CD4-positive, CD25-positive, alpha-beta regulatory T cell (primary cell): Measurements from ENCODE around the gene CIITA. TPM values are rescaled to one million over a fixed set of nuclear protein-coding genes. Genes with fewer than 3 reads are reported as not detected.

ENCODE experiments used
- ATAC-seq, 2 donors: fragments of 150-1000 bp; cut with Tn5 transposase; one replicate each; pipeline ENCODE4 v1.10.0; 2021; ENCODE audit warnings: low read depth in 2 of 2, moderate number of reproducible peaks in 2 of 2, moderate library complexity in 1 of 2
- DNase-seq, 3 donors: peaks; one replicate each; pipeline versions ENCODE4 v3.0.0 to v3.0.0-alpha.2; 2012 to 2022; ENCODE audit warnings: mixed read lengths in 1 of 3
- H3K27ac ChIP-seq: one replicate; pipeline ENCODE4 v1.7.0; 2013; ENCODE audit warnings: mild to moderate bottlenecking, low read length; ENCODE audit not compliant: insufficient read depth, poor library complexity, severe bottlenecking
- H3K27me3 ChIP-seq: one replicate; pipeline ENCODE4 v1.7.0; 2013; ENCODE audit warnings: low read length; ENCODE audit not compliant: control insufficient read depth, insufficient read depth
- H3K36me3 ChIP-seq: one replicate; pipeline ENCODE4 v1.7.0; 2013; ENCODE audit warnings: mild to moderate bottlenecking, low read length, moderate library complexity; ENCODE audit not compliant: control insufficient read depth, insufficient read depth
- H3K4me1 ChIP-seq: 2 replicates; pipeline ENCODE4 v1.7.0; 2013; ENCODE audit warnings: mild to moderate bottlenecking, low read length; ENCODE audit not compliant: insufficient read depth, control insufficient read depth, poor library complexity, severe bottlenecking
- H3K4me3 ChIP-seq: one replicate; pipeline ENCODE4 v1.7.0; 2013; ENCODE audit warnings: low read depth, mild to moderate bottlenecking, low read length, moderate library complexity
- H3K9me3 ChIP-seq, 2 experiments: 1 replicate in 1 of 2; 2 replicates in 1 of 2; pipeline ENCODE4 v1.7.0; 2013; ENCODE audit warnings: low read length in 2 of 2, mild to moderate bottlenecking in 1 of 2, moderate library complexity in 1 of 2; ENCODE audit not compliant: control insufficient read depth in 2 of 2
- H3K27ac Mint-ChIP-seq, 3 donors: one replicate each; pipeline ENCODE4 v1.8.0; 2020 to 2022; ENCODE audit warnings: mild to moderate bottlenecking in 3 of 3, mixed read lengths in 3 of 3, moderate library complexity in 2 of 3
- H3K27me3 Mint-ChIP-seq: one replicate; pipeline ENCODE4 v1.8.0; 2022; ENCODE audit warnings: mild to moderate bottlenecking, mixed read lengths
- H3K36me3 Mint-ChIP-seq: one replicate; pipeline ENCODE4 v1.8.0; 2020; ENCODE audit warnings: mixed read lengths
- H3K4me1 Mint-ChIP-seq, 4 donors: one replicate each; pipeline ENCODE4 v1.8.0; 2020 to 2022; ENCODE audit warnings: mixed read lengths in 4 of 4, mild to moderate bottlenecking in 1 of 4
- H3K4me3 Mint-ChIP-seq, 4 donors: one replicate each; pipeline ENCODE4 v1.8.0; 2020 to 2022; ENCODE audit warnings: mild to moderate bottlenecking in 4 of 4, mixed read lengths in 4 of 4, moderate library complexity in 3 of 4
- H3K9me3 Mint-ChIP-seq, 7 donors: one replicate each; pipeline ENCODE4 v1.8.0; 2020 to 2022; ENCODE audit warnings: mixed read lengths in 7 of 7, mild to moderate bottlenecking in 3 of 7, moderate library complexity in 2 of 7
- polyA plus RNA-seq, 4 donors: library from polyadenylated mRNA; unstranded; fragments of 300-500 nt; fragmentation: Illumina TruSeq; gene quantifications; one replicate each; pipeline ENCODE4 v1.2.3, GENCODE V29; 2021
- total RNA-seq: library from RNA; stranded (reverse); gene quantifications from one replicate; pipeline ENCODE4 v1.2.3, GENCODE V29; 2022

CIITA gene
- total and polyA plus RNA-seq, 5 donors from 2014 or later = 1.9 to 35.0 (median 3.3) TPM

DNA sequence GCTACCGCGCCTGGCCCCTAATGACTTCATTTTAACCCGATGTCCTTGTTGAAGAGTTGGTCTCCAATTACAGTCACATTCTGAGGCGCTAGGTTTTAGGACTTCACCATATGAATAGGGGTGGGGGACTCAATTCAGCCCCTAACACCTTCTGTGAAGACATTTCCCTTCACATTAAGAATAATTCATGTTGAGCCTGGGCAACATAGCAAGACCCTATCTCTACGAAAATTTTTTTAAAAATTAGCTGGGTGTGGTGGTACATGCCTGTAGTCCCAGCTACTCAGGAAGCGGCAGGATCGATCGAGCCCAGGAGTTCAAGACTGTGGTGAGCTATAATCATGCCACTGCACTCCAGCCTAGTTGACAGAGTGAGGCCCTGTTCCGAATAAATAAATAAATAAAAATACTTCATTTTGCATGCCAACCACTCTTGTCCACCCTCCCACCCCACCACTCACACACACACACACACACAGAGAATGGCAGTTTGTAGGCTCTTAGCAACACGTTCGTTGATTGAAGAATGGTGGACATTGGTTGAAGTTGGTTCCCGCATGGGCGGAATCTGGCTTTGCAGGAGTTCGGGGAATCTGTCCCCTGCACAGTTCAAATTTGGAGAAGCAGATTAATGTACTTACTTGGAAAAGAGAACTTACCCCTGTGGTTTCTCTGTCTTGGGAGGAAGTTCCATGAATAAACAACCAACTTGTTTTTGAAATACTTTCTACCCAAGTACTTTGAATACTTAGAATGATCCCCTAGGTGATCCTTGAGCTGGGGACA, 30.6 kb upstream of the CIITA start:
- H3K27ac Mint-ChIP-seq = no peak overlapping the region
- H3K27me3 Mint-ChIP-seq = peaks cover 14% of the 10 kb centered on the region

DNA sequence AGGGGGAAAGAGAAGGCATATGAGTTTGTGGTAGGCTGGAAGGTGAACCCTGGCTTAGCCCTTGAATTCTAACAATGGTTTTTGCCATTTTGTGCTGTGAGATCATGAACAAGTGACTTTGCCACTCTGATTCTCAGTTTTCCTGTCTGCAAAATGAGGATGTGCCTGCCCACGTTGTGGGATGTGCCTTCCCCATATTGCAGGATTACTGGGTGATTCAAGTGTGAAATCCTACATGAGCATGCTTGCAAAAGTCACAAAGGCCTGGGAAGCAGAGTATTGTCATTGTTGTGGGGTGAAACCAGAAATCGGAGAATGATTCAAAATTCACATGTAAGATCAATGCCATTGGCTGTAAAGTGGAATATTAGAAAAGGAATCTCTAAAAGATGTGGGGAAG, 29.8 kb upstream of the CIITA start:
- Mint-ChIP-seq H3K4me3 (no peak overlapping the region), H3K4me1 (peaks cover 2 to 5% (median 2%) of the 10 kb centered on the region in 4 donors), H3K9me3 (peaks cover 0 to 1% (median 0%) of the 10 kb centered on the region in 7 donors), H3K36me3 (no peaks in the 10 kb centered on the region), H3K27ac (no peak overlapping the region), H3K27me3 (peaks cover 14% of the 10 kb centered on the region)
- H3K4me1 ChIP-seq = no peaks in the 10 kb centered on the region
- H3K4me3 ChIP-seq = no peak overlapping the region
- no peaks in the 10 kb centered on the region for H3K9me3 ChIP-seq
- DNase-seq = no peak
- no peak overlapping the region for H3K27ac ChIP-seq
- no peak for ATAC-seq
- no peaks in the 10 kb centered on the region for H3K27me3 ChIP-seq
- no peaks in the 10 kb centered on the region for H3K36me3 ChIP-seq

More for the DNA sequence above, 30.6 kb upstream of the CIITA start:
- H3K4me1 ChIP-seq = no peaks in the 10 kb centered on the region
- H3K27ac ChIP-seq = no peak overlapping the region
- H3K36me3 Mint-ChIP-seq = no peaks in the 10 kb centered on the region
- no peaks in the 10 kb centered on the region for H3K9me3 ChIP-seq
- H3K4me3 ChIP-seq = no peak overlapping the region
- H3K4me1 Mint-ChIP-seq = peaks cover 0 to under 1% (median 0%) of the 10 kb centered on the region in 4 donors
- H3K9me3 Mint-ChIP-seq = peaks cover 0 to 1% (median 0%) of the 10 kb centered on the region in 7 donors
- DNase-seq (no peak), ATAC-seq (no peak)
- H3K36me3 ChIP-seq = no peaks in the 10 kb centered on the region
- H3K4me3 Mint-ChIP-seq = no peak overlapping the region
- H3K27me3 ChIP-seq = no peaks in the 10 kb centered on the region

DNA sequence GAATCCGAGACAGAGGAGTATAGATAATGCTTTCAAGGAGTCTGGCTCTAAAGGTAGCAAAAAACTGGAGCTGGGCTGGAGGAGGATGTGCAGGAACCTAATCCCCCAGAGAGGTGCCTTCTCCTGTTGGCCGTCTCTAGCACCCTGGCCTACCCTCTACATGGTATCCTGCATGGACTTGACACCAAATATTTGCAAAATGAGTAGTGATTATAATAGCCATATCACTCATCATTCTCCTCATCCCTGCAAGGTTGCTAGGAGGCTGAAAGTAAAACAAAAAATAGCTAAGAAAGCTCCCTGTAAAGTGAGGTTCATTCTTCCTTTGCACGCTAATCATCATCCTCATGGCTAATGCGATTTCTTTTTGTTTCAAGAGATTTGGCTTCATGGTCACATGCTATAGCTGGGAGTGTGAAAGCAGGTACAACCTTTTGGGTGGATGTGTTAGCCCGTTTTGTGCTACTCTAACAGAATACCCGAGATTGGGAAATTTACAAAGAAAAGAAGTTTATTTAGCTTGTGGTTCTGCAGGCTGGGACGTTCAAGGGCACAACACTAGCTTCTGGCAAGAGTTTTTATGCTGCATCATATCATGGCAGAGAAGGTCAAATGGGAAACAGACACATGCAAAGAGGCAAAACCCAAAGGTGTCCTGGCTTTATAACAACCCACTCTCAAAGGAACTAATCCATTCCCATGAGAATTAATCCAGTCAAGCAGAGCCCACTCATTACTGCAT, 27.1 kb upstream of the CIITA start:
- Histone ChIP-seq H3K27me3 (no peaks in the 10 kb centered on the region), H3K36me3 (no peaks in the 10 kb centered on the region), H3K27ac (no peak overlapping the region), H3K4me3 (no peak overlapping the region), H3K4me1 (peaks cover 8% of the 10 kb centered on the region), H3K9me3 (no peaks in the 10 kb centered on the region)
- ATAC-seq (no peak), DNase-seq (no peak)
- Mint-ChIP-seq H3K9me3 (peaks cover 0 to 3% (median 0%) of the 10 kb centered on the region in 7 donors), H3K36me3 (no peaks in the 10 kb centered on the region), H3K27me3 (peaks cover 14% of the 10 kb centered on the region), H3K4me1 (peaks cover 11 to 15% (median 12%) of the 10 kb centered on the region in 4 donors), H3K4me3 (no peak overlapping the region), H3K27ac (no peak overlapping the region)

DNA sequence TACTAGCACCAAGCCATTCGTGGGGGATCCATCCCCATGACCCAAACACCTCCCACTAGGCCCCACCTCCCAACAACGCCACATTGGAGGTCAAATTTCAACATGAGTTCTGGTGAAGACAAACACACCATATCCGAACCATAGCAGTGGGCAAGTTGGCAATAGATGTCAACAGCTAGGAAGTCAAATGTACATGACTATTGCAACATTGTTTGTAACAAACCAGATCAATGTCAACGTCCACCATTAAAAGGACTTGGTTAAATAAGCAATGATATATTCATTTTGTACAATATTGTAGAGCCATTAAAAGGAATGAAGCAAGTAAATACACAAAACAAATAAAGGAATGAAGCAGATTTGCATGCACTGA, 26.5 kb upstream of the CIITA start:
- Mint-ChIP-seq H3K36me3 (no peaks in the 10 kb centered on the region), H3K4me1 (peaks cover 11 to 15% (median 12%) of the 10 kb centered on the region in 4 donors), H3K4me3 (no peak overlapping the region), H3K27me3 (peaks cover 11% of the 10 kb centered on the region), H3K27ac (no peak overlapping the region), H3K9me3 (peaks cover 0 to 2% (median 0%) of the 10 kb centered on the region in 7 donors)
- no peaks in the 10 kb centered on the region for H3K36me3 ChIP-seq
- H3K4me3 ChIP-seq = no peak overlapping the region
- no peak overlapping the region for H3K27ac ChIP-seq
- H3K4me1 ChIP-seq = peaks cover 8% of the 10 kb centered on the region
- no peaks in the 10 kb centered on the region for H3K9me3 ChIP-seq
- H3K27me3 ChIP-seq = no peaks in the 10 kb centered on the region
- no peak for DNase-seq
- no peak for ATAC-seq

DNA sequence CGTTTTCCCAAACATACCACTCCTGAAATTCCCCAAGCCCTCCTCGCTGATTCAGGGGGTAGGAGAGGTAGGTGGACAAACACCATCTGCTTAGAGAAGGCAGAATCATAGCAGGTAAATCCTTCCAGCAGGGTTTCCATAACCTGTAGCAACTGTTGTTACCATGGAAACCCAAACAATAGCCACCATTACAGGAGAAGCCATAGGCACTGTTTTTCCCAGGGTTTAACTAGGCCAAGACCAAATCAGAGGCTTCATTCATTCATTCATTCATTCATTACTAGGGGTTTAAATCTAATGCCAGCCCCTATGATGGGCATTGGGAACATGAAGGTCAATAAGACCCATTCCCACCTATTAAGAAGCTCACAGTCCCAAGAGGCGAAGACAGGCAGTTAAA, 25.5 kb upstream of the CIITA start:
- DNase-seq = no peak
- Mint-ChIP-seq H3K4me1 (peaks cover 11 to 15% (median 12%) of the 10 kb centered on the region in 4 donors), H3K27me3 (peaks cover 9% of the 10 kb centered on the region), H3K9me3 (peaks cover 0 to 2% (median 0%) of the 10 kb centered on the region in 7 donors), H3K4me3 (no peak overlapping the region), H3K27ac (no peak overlapping the region), H3K36me3 (no peaks in the 10 kb centered on the region)
- Histone ChIP-seq H3K36me3 (no peaks in the 10 kb centered on the region), H3K9me3 (no peaks in the 10 kb centered on the region), H3K4me1 (peaks cover 8% of the 10 kb centered on the region), H3K4me3 (no peak overlapping the region), H3K27ac (no peak overlapping the region), H3K27me3 (no peaks in the 10 kb centered on the region)
- ATAC-seq = no peak

DNA sequence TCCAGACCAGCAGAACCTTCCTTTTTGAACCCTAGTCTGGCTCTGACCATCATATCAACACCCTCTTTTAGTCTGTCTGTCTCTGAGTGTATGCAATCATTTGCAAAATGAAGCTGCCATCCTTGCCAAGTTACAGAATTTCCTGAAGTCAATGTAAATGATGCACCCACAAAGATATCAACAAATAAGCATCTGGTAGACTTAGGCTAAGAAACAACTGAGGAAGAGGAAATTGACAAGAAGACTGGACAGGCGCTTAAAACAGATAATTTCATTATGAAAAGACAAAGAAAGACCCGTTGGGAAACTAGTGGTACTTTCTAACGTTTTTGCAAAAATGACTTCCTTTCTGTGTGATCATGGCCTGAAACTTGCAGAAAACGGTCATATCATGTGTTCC, 24.7 kb upstream of the CIITA start:
- H3K4me3 Mint-ChIP-seq = peak overlapping the region in 3 of 4 donors; percentile 8 to 24 (median 18)
- peaks cover 4% of the 10 kb centered on the region for H3K27me3 Mint-ChIP-seq
- Histone ChIP-seq H3K36me3 (no peaks in the 10 kb centered on the region), H3K4me3 (peak overlapping the region; percentile 71), H3K27me3 (no peaks in the 10 kb centered on the region), H3K9me3 (no peaks in the 10 kb centered on the region), H3K4me1 (peaks cover 8% of the 10 kb centered on the region), H3K27ac (no peak overlapping the region)
- ATAC-seq (no peak), DNase-seq (peak in 1 of 3 donors; percentile 8)
- peaks cover 0 to 2% (median 0%) of the 10 kb centered on the region in 7 donors for H3K9me3 Mint-ChIP-seq
- peaks cover 11 to 15% (median 12%) of the 10 kb centered on the region in 4 donors for H3K4me1 Mint-ChIP-seq
- H3K36me3 Mint-ChIP-seq = no peaks in the 10 kb centered on the region
- no peak overlapping the region for H3K27ac Mint-ChIP-seq

DNA sequence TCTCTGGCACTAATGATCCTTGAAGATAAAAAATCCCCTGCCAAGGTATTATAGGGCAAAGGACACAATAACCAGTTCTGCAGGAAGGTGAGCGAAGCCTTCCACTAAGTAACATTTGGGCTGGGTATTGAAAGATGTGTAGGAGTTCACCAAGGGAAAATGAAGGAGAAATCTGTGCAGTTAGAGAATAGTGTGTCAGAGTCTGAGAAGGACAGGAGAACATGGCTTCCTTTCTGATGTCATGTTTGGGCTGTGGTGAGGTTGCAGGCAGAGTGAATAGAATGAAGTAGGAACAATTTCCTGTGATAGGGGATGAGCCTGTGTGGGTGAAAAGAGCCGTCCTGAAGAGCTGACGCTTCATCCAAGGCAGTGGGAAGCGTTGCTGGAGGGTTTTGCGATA, 24.1 kb upstream of the CIITA start:
- Mint-ChIP-seq H3K4me1 (peaks cover 11 to 15% (median 12%) of the 10 kb centered on the region in 4 donors), H3K36me3 (no peaks in the 10 kb centered on the region), H3K4me3 (peak overlapping the region in 1 of 4 donors; percentile 8), H3K27ac (peak overlapping the region in 2 of 3 donors; percentile 15 to 92), H3K9me3 (peaks cover 0 to 2% (median 0%) of the 10 kb centered on the region in 7 donors), H3K27me3 (peaks cover 4% of the 10 kb centered on the region)
- Histone ChIP-seq H3K4me3 (peak overlapping the region; percentile 71), H3K36me3 (no peaks in the 10 kb centered on the region), H3K9me3 (no peaks in the 10 kb centered on the region), H3K4me1 (peaks cover 8% of the 10 kb centered on the region), H3K27me3 (no peaks in the 10 kb centered on the region), H3K27ac (no peak overlapping the region)
- ATAC-seq (no peak), DNase-seq (peak in 1 of 3 donors; percentile 24)
